ENCODE data around the gene NOL4L.

DNA sequence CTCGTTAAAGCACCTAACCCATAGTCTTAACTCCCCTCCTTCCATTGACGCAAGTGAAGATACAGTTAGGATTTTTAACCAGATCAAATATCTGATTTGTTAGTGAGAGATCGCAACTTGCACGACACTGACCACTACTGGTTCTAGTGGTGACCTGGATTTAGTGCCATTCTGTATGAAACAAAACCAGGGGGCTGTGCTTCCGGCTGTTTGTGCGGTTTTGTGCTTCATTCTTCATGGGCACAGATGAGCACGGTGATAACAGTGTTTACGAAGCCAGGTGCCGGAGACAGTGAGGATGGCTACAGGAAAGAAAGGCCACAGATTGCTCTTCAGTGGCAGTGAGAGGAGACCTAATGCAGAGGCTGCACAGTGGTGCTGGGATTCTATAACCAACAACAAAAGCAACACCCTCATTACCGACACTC is 75.5 kb downstream of the NOL4L start:
- TF ChIP-seq EZH2 (IDR thresholded peaks at IDR 0.05) (no peak), POLR2AphosphoS5 (IDR thresholded peaks at IDR 0.05; ENCODE audit: borderline replicate concordance, low read depth, low read length) (no peak)
